ENCODE data around the gene PGAP3.

Gene PGAP3

GRCh38 chr17:39670746-39671145, 17.1 kb downstream of the PGAP3 start:
- DNase-seq: no peak

DNA sequence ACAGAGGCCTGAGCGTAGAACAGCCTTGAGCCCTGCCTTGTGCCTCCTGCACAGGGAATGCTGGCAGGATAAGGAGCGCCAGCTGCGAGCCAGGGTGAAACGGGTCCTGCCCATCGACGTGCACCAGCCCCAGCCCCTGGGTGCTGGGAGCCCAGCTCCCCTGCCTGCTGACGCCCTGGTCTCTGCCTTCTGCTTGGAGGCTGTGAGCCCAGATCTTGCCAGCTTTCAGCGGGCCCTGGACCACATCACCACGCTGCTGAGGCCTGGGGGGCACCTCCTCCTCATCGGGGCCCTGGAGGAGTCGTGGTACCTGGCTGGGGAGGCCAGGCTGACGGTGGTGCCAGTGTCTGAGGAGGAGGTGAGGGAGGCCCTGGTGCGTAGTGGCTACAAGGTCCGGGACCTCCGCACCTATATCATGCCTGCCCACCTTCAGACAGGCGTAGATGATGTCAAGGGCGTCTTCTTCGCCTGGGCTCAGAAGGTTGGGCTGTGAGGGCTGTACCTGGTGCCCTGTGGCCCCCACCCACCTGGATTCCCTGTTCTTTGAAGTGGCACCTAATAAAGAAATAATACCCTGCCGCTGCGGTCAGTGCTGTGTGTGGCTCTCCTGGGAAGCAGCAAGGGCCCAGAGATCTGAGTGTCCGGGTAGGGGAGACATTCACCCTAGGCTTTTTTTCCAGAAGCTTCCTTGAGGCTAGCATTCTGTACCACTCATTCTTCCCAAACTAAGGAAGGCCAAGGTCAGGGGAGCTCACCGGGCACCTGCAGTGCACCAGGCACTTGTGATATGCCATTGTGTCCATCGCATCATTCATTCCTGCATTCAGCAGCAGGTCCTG, 17.7 kb downstream of the PGAP3 start:
- no peak for DNase-seq

- DNase-seq: peak; percentile 38 to 72 (median 56)
Measured at GRCh38 chr17:39667945-39668924, 19.6 kb downstream of the PGAP3 start, which contains the start of gene PNMT. Gene PNMT, plus strand, starts transcription at chr17:39668453. Its CDS starts 23 bp downstream, at chr17:39668476.

DNA sequence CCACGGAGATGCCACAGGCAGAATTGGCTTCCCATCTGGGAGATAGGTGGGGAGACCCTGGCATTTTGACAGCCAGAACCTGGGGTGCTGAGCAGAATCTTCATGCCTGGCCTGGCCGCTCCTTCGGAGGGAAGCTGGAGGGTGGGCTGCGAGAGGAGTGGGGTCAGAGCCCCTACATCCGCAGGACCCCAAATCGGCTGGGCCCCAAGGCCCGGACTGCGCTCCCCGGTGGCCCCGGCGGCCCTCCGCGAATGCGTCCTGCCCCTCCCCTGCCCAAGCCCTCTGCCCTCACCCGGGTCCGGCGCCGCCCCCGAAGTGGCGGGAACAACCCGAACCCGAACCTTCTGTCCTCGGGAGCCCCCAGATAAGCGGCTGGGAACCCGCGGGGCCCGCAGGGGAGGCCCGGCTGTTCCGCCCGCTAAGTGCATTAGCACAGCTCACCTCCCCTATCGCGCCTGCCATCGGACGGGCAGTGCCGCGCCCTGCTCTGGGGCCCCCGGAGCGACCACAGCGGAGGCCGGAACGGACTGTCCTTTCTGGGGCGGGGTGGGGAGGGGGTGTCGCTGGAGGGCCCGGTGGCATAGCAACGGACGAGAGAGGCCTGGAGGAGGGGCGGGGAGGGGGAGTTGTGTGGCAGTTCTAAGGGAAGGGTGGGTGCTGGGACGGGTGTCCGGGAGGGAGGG, 20.5 kb downstream of the PGAP3 start:
- DNase-seq: no peak

DNA sequence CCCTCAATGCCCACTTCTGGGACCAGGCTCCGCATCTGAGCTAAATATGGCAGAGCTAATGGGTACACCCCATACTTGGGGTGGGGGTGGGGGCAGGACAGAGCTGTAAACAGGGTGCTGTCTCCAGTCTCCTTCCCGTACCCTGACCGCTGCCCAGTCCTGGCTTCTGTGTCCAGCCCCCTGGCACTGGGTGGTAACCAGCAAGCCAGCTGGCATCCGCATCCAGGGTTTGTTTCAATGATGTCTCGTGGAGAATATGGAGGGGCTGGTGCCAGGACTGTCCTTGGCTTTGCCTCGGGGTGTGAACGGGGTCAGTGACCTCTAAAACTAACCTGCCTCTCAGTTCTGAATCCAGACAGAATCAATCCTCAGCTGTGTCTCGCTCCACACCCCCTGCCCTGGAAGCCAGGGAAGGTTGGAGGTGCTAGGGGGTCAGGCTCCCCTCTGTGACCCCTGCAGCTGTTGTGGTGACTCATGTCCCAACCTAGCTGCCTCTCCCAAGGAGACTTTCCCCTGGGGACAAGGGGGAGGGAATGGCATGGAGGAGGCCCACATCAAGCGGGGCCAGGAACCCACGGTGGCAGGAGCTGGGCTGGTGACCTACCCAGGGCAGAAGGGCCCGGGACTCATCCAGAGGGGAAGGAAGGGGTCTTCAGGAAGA, 21.1 kb downstream of the PGAP3 start:
- no peak for DNase-seq

DNA sequence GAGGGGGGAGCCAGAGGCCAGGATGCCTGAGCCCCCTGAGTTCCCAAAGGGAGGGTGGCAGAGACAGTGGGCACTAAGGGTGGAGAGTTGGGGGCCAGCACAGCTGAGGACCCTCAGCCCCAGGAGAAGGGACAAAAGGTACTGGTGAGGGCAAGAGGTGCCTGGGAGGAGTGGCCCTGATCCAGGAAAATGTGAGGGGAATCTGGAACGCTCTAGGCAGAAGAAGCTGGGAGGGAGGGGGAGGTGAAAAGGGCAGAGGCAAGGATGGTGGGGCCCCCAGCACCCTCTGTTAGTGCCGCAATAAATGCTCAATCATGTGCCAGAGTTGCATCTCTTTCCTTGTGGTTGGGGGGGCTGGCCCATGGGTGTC, 21.6 kb downstream of the PGAP3 start:
- no peak for DNase-seq

GRCh38 chr17:39665642-39666224, 22.1 kb downstream of the PGAP3 start:
- peak in 1 of 5 experiments; percentile 27 for DNase-seq

GRCh38 chr17:39664581-39665561, 23.0 kb downstream of the PGAP3 start, which contains the start of gene TCAP:
Gene TCAP, plus strand, starts transcription at chr17:39665349. Its CDS starts 11 bp downstream, at chr17:39665360.
- no peak for DNase-seq

- no peak for DNase-seq
Measured at GRCh38 chr17:39663688-39664580, 23.9 kb downstream of the PGAP3 start.

DNA sequence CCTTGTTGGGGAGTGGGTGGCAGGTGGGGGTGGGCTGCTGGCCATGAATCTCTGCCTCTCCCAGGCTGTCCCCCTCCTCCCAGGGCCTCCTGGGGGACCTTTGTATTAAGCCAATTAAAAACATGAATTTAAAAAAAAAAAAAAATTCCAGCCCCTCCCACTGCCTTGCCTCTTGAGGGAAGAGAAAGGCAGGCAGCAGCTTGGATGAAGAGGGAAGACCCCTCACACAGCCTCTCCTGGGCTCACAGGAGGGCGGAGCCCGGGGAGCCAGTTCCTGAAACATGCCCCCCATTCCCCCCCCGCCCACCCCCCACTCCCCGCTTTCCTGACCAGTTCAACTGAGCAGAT, 24.5 kb downstream of the PGAP3 start:
- DNase-seq: no peak

GRCh38 chr17:39662551-39663339, 25.1 kb downstream of the PGAP3 start:
- DNase-seq: no peak

DNA sequence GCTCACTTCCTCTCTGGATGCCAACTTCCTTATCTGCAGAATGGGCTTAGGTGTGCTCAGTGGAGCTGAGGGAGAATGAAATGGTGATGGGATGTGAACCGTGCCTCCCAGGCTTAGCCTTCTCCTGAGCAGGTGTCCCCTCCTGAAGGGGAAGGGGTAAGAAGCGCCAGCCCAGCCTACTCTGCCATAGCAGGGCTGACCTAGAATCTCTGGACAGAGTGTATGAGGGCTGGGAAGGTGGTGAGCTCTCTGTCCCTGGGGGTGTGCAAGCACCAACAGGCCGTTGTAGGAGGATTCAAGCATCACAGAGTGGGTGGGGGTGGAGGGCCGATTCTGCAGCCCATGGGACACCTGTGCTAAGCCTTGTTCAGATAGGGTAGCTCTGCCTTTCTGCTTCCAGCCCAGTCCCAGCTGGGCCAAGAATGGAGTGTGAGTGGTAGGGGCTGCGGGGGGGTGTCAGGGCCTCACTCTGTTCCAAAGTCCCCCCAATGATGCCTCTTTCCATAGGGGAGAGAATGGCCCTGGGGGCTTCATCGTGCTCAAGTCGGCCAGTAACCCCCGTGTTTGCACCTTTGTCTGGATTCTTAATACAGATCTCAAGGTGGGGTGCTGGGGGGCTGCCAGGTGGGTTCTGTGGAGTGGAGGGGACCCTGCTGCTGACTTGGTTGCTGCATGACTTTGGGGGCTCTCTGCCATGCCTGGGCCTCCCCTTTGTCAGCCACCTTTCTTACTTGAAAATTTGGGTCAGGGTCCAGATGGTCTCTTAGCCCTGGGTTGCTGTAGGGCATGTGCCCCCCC, 25.9 kb downstream of the PGAP3 start:
- no peak for DNase-seq

DNA sequence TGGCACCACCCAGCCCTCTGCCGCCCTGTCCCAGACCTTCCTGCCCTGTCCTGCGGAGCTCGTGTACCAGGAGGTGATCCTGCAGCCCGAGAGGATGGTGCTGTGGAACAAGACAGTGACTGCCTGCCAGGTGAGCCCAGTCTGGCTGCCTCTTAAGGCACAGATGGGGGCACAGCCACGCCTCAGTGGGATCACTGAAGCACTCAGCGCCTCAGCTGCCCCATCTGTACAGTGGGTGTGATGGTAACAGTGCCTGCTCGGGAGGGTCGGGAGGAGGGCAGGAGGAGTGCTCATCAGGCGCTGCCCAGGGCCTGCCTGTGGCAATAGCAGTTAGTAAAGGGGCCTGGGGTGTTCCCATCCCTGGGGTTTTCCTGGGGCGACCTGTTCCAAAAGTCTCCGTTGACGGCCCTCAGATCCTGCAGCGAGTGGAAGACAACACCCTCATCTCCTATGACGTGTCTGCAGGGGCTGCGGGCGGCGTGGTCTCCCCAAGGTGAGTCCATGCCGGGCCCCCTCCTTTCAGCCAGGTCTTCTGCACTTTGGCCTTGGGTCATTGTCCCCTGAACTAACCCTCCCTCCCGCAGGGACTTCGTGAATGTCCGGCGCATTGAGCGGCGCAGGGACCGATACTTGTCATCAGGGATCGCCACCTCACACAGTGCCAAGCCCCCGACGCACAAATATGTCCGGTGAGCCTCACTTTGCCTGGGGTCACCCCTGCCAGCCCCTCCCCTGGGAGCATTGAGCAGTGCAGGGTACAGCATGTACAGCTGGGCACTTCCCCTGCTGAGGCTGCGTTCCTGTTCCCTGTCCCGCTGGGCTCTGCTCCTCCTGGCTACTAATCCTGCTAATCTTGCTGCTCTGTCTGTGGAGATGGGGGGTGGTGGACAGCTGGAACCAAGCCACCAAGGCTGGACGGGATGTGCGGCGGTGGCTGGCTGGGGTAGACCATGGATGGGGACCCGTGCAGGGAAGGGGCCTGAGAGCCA, 27.2 kb downstream of the PGAP3 start:
- no peak for DNase-seq

GRCh38 chr17:39660011-39660360, 27.9 kb downstream of the PGAP3 start:
- DNase-seq: no peak

DNA sequence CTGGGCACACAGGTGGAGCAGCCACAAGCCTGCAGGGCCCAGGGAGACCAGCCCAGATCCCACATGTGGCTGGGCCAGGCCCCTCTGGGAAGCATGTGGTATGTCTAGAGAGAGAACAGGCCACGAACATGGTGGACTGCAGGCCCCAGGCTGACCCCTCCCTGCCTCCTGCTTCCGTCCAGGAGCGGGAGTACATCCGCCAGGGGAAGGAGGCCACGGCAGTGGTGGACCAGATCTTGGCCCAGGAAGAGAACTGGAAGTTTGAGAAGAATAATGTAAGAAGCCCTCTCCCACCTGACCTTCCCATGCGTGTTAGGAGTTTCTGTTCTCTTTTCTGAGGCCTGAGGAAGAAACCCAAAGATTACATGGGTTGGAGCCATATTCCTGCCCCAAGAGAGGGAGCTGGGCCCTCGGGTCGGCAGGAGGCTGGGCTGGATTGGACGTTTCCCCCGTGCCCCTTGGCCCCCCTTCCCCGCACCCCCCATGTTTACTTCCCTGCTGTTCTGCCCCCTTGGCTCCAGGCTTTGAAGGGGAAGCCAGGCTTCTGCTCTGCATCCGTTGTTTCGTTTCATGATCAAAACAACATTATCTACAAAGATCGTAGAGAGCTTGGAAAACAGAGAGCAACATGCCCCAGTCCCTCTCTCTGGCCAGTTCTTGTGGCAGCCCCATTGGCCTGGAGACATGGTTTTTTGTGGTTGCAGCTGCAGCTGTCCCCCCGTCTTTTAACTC, 28.4 kb downstream of the PGAP3 start:
- DNase-seq: no peak

- DNase-seq: no peak
Measured at GRCh38 chr17:39658760-39659159, 29.1 kb downstream of the PGAP3 start.

Data from T-helper 2 cell (primary cell).